AG04449 (cell line): Measurements from ENCODE around the gene CALHM3.
"Not testable (repeated sequence)": the region's sequence is repeated elsewhere in the genome, so short reads cannot be mapped to it uniquely, and the experiment has no call there.

Source experiments
- CTCF ChIA-PET: fragments of 350-600 bp; formaldehyde crosslinking; extraction: SDS; loops from one replicate; lab custom pipeline; 2021; ENCODE audit warnings: antibody characterized with exemption; lab: Yijun Ruan, JAX
- POLR2A ChIA-PET: fragments of 400-600, 350-600 bp; formaldehyde crosslinking; extraction: SDS; loops from one replicate; lab custom pipeline; 2020; ENCODE audit warnings: antibody characterized with exemption, inconsistent platforms; lab: Yijun Ruan, JAX
- DNase-seq: peaks from one replicate; pipeline ENCODE4 v3.0.0-alpha.2; 2010; ENCODE audit warnings: low read depth, low spot score
- H3K4me3 ChIP-seq: 2 replicates; pipeline ENCODE4 v1.5.1; 2011; ENCODE audit warnings: low read depth, mild to moderate bottlenecking, control low read depth, low read length
- CTCF ChIP-seq: IDR thresholded peaks from one replicate; pipeline ENCODE4 v1.5.1; 2011; ENCODE audit warnings: mild to moderate bottlenecking, moderate library complexity, low read length, control low read depth, inconsistent platforms; ENCODE audit not compliant: insufficient read depth; ENCODE audit errors: missing control alignments

The CALHM3 gene

GRCh38 chr10:103510791-103511752 is 32.0 kb upstream of the CALHM3 start:
- H3K4me3 ChIP-seq, result no peak overlapping the region

GRCh38 chr10:103510046-103510685 is 31.1 kb upstream of the CALHM3 start:
- no peak overlapping the region for H3K4me3 ChIP-seq
- no peak for TF ChIP-seq CTCF
- no peak for DNase-seq
- CTCF ChIA-PET, result interaction anchor here (1.1 kb wide), 1 partner anchor 7 kb away, joined by 3 read pairs; no protein-coding TSS in a partner anchor
- POLR2A ChIA-PET, result interaction anchor here (0.6 kb wide), 1 partner anchor 155 kb away, joined by 3 read pairs; no protein-coding TSS in a partner anchor

More at GRCh38 chr10:103510791-103511752, 32.0 kb upstream of the CALHM3 start:
- TF ChIP-seq CTCF, result no peak
- ChIA-PET POLR2A (no interaction called here), CTCF (no interaction called here)
- no peak for DNase-seq

- no peak for DNase-seq
Observed at GRCh38 chr10:103507235-103508191, 28.5 kb upstream of the CALHM3 start.

GRCh38 chr10:103506061-103506460 is 27.0 kb upstream of the CALHM3 start:
- CTCF ChIA-PET, result no interaction called here
- POLR2A ChIA-PET, result no interaction called here
- TF ChIP-seq CTCF, result no peak
- DNase-seq, result no peak
- no peak overlapping the region for H3K4me3 ChIP-seq

More at GRCh38 chr10:103507235-103508191, 28.5 kb upstream of the CALHM3 start:
- ChIA-PET POLR2A (no interaction called here), CTCF (interaction anchor here (1.4 kb wide), 1 partner anchor 57 kb away, joined by 4 read pairs; no protein-coding TSS in a partner anchor)
- no peak overlapping the region for H3K4me3 ChIP-seq
- no peak for TF ChIP-seq CTCF

- DNase-seq, result no peak
- ChIA-PET POLR2A (interaction anchor here (0.6 kb wide), 1 partner anchor 62 kb away, joined by 3 read pairs; no protein-coding TSS in a partner anchor), CTCF (interaction anchor here (0.7 to 1.5 kb wide), 4 partner anchors 10 to 29 kb away, joined by 3 to 5 read pairs (median 3); no protein-coding TSS in a partner anchor)
Observed at GRCh38 chr10:103504181-103504783, 25.2 kb upstream of the CALHM3 start.

GRCh38 chr10:103503777-103504176 is 24.7 kb upstream of the CALHM3 start:
- ChIA-PET POLR2A (interaction anchor here (0.8 kb wide), 1 partner anchor 89 kb away, joined by 6 read pairs; no protein-coding TSS in a partner anchor), CTCF (interaction anchor here (1.5 kb wide), 1 partner anchor 18 kb away, joined by 5 read pairs; no protein-coding TSS in a partner anchor)
- not testable (repeated sequence) for H3K4me3 ChIP-seq, DNase-seq

More at GRCh38 chr10:103504181-103504783, 25.2 kb upstream of the CALHM3 start:
- no peak overlapping the region for H3K4me3 ChIP-seq
- no peak for TF ChIP-seq CTCF
